ENCODE measurements around the gene CA12. TPM values are rescaled to one million over a fixed set of nuclear protein-coding genes. Genes with fewer than 3 reads are reported as not detected.

The CA12 gene
- total and polyA plus RNA-seq, 9 of the 15 experiments (the other 6 are each of a cell fraction or from before 2014, with no cell fraction given) = 0.01 to 0.78 (median 0.15) TPM; not detected in 1

GRCh38 chr15:63350178-63350621 lies 31.4 kb downstream of the CA12 start (continued):
- no peak for TF ChIP-seq ZNF699 (CRISPR knock-in tag; IDR thresholded peaks at IDR 0.05; ENCODE audit: insufficient replicate concordance)
- TF ChIP-seq MAZ (CRISPR knock-in tag; conservative IDR thresholded peaks at IDR 0.05 in 1 of 2, IDR thresholded peaks at IDR 0.05 in 1 of 2) = 0 out of 4 replicates have a peak, but pooled peaks of 1 of the 2 experiments have one; percentile 21
- peak; percentile 38; the same call in 1 of the 2 replicates for TF ChIP-seq ZNF449 (CRISPR knock-in tag; IDR thresholded peaks at IDR 0.05)
- TF ChIP-seq ZNF76 (CRISPR knock-in tag; IDR thresholded peaks at IDR 0.05; ENCODE audit: borderline replicate concordance) = 0 out of 2 replicates have a peak, but pooled peaks have one; percentile 57
- TF ChIP-seq DMBX1 (CRISPR knock-in tag; IDR thresholded peaks at IDR 0.05; ENCODE audit: borderline replicate concordance) = 0 out of 2 replicates have a peak, but pooled peaks have one; percentile 34
- TF ChIP-seq USF2 (CRISPR knock-in tag; IDR thresholded peaks at IDR 0.05) = peak; percentile 45; the same call in 1 of the 2 replicates
- TF ChIP-seq TAL1 (IDR thresholded peaks at IDR 0.05) = no peak
- peak; percentile 79 for TF ChIP-seq TFE3 (CRISPR knock-in tag; IDR thresholded peaks at IDR 0.05)
- peak; percentile 41 for TF ChIP-seq RAD51 (IDR thresholded peaks at IDR 0.05; ENCODE audit: borderline replicate concordance, low read depth)
- TF ChIP-seq ZNF717 (CRISPR knock-in tag; IDR thresholded peaks at IDR 0.05) = no peak
- TF ChIP-seq RFX1 (IDR thresholded peaks at IDR 0.05) = no peak
- TF ChIP-seq ZNF589 (CRISPR knock-in tag; IDR thresholded peaks at IDR 0.05; ENCODE audit: low read depth) = peak; percentile 77
- TF ChIP-seq KLF6 (CRISPR knock-in tag; IDR thresholded peaks at IDR 0.05; ENCODE audit: borderline replicate concordance) = 0 out of 2 replicates have a peak, but pooled peaks have one; percentile 6
- no peak for TF ChIP-seq NFE2 (IDR thresholded peaks at IDR 0.05; ENCODE audit: low read depth)
- TF ChIP-seq HIVEP1 (CRISPR knock-in tag; IDR thresholded peaks at IDR 0.05) = 0 out of 2 replicates have a peak, but pooled peaks have one; percentile 5
- TF ChIP-seq L3MBTL2 (IDR thresholded peaks at IDR 0.05) = peak; percentile 81
- TF ChIP-seq ZNF583 (CRISPR knock-in tag; IDR thresholded peaks at IDR 0.05) = peak; percentile 81; the same call in 1 of the 2 replicates
- TF ChIP-seq SMAD4 (CRISPR knock-in tag; conservative IDR thresholded peaks at IDR 0.05) = peak; percentile 26; the same call in 1 of the 2 replicates
- no peak for TF ChIP-seq GATA2 (CRISPR knock-in tag; IDR thresholded peaks at IDR 0.05)
- TF ChIP-seq, protein P1, sequence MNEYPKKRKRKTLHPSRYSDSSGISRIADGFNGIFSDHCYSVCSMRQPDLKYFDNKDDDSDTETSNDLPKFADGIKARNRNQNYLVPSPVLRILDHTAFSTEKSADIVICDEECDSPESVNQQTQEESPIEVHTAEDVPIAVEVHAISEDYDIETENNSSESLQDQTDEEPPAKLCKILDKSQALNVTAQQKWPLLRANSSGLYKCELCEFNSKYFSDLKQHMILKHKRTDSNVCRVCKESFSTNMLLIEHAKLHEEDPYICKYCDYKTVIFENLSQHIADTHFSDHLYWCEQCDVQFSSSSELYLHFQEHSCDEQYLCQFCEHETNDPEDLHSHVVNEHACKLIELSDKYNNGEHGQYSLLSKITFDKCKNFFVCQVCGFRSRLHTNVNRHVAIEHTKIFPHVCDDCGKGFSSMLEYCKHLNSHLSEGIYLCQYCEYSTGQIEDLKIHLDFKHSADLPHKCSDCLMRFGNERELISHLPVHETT (CRISPR knock-in tag; conservative IDR thresholded peaks at IDR 0.05 in 1 of 2, IDR thresholded peaks at IDR 0.05 in 1 of 2) = 0 out of 4 replicates have a peak, but pooled peaks of 1 of the 2 experiments have one; percentile 31
- TF ChIP-seq CXXC5 (CRISPR knock-in tag; IDR thresholded peaks at IDR 0.05) = peak; percentile 37
- TF ChIP-seq SMC3 (conservative IDR thresholded peaks at IDR 0.05; ENCODE audit: insufficient read depth, low read depth, low read length) = no peak
